GM04503 (cell line): Measurements from ENCODE around the gene BICRAL.
A peak's percentile ranks its signal among the peaks of the same experiment; 100 is the strongest.
"Not testable (repeated sequence)": the region's sequence is repeated elsewhere in the genome, so short reads cannot be mapped to it uniquely, and the experiment has no call there.

ENCODE experiments used
- DNase-seq: peaks from one replicate; pipeline ENCODE4 v3.0.0-alpha.2; 2012; ENCODE audit warnings: low read depth

BICRAL gene

DNA sequence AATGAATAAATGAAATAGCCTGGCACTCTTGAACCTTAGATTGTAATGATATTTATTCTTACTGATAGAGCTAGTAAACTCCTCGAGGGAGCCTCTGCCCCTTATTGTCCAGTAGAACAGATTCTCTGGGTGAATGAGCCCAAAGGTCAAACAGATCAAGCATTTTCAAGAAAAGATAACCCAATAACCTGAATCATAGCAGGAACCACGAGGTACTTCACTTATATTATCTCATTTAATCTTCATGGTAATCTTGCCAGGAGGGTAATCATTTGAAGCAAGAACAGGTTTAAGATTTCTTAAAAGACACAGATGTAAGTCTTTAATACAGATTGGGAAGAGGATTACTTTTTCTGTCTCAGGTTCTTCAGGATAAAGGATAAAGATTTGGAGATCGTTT, 18.9 kb upstream of the BICRAL start:
- no peak for DNase-seq

DNA sequence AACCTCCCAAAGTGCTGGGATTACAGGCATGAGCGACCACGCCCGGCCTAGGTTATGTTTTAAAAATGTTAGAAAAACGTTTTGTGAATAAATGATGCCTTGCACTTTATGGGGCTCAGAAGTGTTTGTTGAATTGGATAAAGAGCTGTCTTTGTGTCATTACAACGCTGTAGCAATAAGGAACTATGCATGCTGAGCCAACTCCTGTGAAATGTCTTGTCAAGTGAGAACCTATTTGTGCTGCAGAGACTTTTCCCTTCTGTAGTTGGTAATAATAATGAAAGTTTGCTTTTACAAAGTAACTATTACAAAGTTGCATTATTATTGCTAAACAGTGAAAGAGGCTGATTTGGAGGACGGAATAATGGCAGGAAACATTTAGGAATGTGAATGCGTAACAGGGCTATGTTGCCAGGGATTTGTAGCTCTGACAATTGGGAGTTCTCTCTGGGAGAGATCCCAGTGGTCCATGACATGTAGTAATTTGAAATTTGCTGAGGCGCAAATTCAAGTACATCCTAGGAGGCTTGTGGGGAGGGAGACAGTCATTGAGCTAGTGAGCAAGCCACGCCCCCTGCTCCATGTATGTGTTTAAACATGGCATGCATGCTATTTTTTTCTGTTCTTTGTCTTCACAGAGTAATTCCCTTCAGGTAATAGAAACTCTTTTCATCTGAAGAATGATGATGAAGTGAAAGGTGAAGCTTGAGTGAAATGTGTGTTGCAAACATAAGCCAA, 16.8 kb upstream of the BICRAL start:
- no peak for DNase-seq

DNA sequence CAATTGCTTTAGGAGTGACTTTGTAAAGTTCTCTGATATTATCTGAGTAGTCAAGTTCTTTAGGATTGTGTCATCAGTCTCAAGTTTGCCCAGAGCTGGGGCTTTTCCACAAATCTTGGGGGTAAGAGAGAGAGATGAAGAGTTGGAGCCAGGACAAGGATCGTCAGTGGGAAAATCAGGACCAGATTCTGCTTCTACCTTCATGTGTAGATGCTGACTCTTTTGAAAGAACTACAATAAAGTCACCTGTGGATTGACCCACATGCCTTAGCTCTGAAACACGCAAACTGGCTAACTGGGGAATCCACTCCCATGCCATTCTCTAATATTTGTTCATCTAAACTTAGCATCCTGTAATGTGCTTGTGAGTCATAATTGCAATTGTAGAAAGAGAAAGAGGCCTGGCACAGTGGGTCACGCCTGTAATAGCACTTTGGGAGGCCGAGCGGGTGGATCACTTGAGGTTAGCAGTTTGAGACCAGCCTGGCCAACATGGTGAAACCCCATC, 15.6 kb upstream of the BICRAL start:
- DNase-seq: no peak

DNA sequence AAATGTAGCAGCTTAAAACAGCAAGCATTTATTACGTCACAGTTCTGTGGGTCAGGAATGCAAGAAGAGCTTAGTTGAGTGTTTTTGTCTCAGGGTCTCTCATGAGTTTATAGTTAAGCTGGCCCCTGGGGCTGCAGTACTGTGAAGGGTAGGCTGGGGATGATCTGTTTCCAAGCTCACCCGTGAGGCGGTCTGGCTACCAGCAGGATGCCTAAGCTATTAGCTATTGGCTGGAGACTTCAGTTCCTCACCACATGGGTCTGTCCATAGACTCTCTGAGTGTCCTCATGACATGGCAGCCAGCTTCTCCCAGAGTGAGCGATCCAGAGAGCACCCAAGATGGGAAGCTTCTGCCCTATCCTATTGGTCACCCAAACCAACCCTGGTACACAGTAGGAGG, 12.8 kb upstream of the BICRAL start:
- DNase-seq: no peak

DNA sequence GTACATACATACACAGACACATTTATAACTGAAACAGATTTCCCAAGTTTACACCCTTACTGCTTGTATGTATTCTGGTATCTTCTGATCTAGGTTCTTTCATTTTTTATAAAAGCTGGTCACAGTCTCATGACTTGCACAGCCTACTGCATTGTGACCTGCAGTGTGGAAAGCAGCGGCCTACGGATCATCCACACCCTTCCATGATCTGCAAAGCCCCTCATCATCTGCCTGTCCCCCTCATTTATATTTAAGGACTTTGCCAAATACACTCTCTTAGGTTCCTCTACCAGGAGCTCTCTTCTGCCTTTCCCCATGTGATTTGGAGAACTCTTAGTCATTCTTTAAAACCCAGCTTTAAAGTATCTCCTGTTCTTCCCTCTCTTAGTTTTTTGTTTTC, 12.0 kb upstream of the BICRAL start:
- DNase-seq: no peak

DNA sequence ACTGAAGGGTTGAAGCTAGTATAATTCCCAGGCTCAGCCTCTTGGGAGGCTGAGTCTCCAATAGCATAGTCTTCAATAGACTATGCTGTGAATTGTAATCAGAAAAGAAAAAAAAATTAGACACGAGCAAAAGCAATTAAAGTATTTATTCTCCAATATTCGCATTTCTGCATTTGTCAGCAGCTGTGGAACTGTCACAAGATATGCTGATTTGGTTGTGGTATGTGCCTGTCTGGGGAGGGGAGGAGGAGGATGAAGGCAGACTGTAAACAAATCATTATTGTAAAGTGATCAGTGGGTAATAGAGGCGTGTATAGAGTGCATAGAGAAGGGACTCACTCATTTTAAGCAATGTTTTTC, 10.1 kb upstream of the BICRAL start:
- DNase-seq: no peak

DNA sequence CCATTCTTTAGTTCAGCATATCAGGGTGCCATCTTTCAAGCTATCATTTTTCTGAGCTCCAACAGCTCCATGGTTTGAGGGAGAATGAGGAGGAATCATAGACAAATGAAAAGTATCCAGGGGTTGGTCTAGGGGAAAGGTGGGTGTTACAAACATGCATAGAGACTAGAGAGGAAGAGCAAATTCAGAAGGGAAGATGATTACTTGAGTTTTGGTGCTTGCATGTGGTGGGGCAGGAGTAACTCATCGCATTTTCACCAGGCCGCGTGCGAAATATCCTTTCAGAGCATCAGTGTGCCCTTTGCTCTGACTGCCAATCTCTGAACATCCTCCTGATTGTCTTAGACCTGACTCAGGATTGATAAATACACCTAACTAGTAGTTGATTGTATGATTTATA, 7.7 kb upstream of the BICRAL start:
- no peak for DNase-seq

DNA sequence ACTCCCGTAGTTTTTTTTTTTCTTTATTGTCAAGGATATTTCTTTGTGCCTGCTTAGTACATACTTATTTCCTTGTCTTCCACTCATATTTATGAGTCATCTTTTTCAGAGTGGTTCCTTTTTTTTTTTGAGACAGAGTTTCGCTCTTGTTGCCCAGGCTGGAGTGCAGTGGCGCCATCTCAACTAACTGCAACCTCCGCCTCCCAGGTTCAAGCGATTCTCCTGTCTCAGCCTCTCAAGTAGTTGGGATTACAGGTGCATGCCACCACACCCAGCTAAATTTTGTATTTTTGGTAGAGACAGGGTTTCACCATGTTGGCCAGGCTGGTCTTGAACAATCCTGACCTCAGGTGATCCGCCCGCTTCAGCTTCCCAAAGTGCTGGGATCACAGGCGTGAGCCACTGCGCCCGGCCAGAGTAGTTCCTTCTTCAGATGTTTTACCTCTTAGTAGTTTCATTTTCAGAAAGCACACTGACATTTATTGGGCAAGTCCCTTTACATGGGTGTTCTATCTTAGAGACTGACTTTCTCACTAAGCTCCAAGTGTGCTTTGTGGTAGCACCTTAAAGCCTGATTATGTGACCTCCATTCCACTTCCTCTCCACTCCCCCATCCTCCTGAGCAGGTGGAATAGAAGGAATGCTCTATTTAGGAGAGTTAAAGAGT, 6.9 kb upstream of the BICRAL start:
- DNase-seq: not testable (repeated sequence)

DNA sequence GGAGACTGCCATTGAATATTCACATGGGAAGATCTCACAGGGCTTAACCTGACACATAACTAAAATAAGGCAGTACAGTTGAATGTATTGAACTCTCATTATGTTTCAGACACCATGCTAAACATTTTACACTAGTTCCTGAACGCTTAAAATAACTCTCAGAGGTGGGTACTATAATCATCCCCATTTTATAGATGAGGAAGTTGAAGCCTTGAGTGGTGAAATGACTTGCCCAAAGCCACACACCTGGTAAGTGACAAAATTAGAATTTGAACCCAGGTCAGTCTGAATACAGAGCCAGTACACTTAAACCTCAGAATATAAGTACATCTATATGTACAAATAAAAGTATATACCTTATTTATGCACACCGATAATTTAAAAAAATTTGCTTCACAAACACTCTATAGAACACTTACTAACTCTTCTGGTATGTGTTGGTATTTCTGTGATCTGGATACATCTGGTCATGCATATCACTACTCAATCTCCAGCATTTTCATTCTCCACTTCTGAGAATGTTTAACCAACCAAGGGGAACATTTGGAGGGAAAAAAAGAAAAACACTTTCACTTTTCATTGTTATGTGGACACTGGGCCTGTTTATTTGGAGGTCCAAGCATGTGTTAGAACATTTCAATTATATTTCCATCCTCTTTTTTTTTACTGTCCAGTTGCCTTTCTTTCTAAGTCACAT, 4.6 kb upstream of the BICRAL start:
- no peak for DNase-seq

DNA sequence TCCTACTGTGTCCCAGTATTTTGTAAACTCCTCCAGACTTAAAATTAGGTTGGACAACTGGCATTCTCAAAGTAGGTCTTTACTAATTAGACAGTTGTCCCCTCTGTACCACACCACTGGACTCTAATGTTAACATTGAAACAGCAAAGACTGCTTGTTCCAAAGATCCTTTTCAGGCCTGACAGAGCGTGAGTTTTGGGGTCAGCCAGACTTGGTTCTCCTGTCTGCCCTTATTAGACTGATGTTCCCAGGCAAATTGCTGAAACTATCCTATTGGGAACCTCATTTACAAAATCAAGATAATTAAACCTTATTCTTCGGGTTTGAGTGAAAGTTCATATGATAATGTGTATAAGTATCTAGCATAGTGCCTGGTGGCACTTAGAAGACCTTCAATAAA, 3.7 kb upstream of the BICRAL start:
- DNase-seq: no peak

DNA sequence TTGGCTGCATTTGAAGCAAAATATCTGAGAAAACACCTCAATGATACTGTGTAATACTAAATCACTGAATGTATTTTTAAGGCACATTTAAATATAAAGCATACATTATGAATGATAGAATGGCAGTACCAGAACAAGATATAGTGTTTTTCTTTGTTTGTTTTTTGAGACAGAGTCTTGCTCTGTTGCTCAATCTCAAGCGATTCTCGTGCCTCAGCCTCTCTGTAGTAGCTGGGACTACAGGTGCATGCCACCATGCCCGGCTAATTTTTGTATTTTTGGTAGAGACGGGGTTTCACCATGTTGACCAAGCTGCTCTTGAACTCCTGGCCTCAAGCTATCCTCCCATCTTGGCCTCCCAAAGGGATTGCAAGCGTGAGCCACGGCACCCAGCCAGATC, 2.3 kb upstream of the BICRAL start:
- DNase-seq: no peak

DNA sequence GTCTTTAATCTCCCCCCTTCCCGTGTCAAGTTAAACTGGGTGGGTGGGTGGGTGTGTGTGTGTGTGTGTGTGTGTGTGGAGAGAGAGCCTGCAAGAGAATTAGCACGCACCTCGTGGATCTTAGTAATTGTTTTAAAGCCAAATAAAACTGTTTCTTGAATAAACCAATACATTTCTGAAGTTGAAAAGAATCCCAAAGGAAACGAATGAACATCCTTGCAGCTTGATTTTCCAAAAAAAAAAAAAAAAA, 381 bp upstream of the BICRAL start:
- DNase-seq: no peak

DNA sequence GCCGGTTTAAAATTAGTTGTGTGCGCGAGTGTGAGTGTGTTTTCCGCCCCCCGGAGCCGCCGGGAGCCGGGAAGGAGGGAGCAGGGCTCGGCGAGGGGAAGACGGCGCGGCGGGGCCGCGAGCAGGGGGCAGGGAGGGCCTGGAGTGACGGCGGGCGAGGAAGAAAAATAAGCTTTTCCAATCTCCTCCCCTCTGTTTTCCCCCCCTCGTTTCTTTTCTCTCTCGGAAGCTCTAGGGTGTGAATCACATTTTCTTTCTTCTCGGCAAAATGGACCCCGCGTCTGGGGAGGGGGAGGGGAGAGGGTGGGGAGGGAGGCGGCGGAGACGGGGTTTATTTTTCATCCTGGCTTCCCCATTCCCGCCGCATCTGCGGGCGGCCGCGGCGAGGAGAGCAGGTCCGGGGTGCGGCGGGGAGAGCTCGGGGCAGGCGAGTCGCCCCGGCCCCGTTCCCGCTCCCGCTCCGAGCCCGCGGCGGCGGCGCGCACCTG, 881 bp downstream of the BICRAL start:
- DNase-seq: peak; percentile 54

DNA sequence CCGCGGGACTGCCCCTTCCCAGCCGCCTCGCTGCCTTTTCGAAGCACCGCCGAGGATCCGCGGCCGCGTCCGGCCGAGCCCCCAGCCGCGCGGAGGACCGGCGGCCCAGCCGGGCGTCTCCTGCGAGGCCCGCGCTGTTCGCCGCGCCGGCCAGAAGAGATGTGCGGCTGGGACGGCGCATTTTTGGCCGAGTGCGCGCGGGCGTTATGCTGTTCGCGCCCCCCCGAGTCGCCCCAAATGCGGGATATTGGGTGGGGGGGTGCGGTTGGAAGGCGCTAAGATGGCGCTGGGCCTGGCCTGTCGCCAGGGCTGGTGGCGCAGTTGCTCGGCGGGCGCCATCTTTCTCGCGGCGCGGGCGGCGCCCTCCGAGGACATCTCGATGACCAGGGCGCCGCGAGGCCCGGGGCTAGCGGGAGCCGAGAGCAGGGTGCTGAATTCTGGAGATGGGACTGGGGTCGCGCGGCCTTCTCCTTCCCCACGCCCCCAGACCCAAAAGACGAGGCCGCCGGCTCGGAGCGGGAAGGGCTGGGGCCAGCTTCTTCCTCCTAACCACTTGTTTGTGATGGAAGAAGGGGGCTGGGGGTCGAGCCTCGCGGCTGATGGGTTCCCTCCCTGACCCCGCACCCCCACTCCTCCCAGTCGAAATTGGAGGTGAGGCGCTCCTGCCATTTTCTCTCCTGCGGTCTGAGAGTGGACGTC, 1.5 kb downstream of the BICRAL start:
- DNase-seq: no peak

DNA sequence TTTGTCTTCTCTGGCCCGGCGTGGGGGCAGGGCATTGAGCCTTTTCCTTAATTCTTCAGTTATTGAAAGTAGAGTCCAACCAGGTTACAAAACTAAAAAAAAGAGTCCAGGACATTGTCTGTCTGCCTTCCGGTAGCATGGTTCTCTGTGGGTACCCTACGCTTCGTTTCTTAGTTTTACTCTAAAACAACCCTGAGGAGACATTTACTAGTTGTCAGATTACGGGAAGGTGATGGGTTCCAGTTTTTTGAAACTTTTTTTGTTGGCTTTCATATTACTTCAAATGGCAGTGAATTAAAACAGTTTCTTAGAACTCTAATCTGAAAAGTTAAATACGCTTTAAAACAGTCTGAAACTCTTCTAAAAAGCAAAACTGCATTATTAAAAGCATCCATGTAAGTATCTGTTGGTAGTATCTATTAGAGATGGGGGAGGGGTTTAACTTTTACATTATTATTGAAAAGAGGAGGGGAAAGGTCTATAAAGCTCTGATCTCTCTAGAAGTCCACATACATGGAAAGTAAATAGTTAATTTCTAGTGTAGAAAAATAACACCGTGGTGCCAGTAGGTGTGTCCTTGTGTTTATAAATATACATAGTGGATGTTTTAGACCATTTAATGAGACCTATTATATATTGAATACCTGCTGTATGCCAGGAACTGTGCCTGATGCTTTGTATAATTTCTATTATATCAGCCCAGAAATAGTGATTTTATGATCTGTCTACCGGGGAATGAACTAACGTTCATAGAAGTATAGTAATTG, 2.2 kb downstream of the BICRAL start:
- DNase-seq: no peak

DNA sequence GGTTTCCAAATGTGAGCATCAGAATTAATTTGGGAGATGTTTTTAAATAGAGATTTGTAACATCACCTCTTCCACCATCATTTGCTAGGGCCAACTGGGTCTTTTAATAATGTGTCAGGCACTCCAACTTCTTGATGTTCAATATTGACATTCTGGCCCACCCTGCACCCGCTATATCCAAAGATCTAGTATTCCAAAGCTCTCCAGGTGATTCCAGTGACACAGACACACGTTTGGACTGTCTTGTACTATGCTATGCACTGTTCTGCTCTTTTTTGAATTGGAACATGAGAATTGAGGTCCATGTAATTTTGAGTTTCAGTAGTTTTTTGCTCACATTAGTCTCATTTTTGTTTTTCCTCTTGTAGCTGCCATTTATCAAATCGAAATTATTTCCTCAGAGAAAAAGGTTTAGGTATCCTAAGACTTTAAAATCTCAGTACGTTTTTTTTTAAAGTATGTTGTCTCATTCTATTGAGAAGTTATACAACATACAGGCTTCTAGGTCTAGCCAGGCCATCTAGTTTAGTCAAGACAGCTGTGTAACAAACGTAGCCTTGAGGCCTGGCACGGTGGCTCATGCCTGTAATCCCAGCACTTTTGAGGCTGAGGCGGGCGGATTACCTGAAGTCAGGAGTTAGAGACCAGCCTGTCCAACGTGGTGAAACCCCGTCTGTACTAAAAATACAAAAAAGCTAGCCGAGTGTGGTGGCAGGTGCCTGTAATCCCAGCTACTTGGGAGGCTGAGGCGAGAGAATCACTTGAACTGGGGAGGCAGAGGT, 3.1 kb downstream of the BICRAL start:
- DNase-seq: no peak

DNA sequence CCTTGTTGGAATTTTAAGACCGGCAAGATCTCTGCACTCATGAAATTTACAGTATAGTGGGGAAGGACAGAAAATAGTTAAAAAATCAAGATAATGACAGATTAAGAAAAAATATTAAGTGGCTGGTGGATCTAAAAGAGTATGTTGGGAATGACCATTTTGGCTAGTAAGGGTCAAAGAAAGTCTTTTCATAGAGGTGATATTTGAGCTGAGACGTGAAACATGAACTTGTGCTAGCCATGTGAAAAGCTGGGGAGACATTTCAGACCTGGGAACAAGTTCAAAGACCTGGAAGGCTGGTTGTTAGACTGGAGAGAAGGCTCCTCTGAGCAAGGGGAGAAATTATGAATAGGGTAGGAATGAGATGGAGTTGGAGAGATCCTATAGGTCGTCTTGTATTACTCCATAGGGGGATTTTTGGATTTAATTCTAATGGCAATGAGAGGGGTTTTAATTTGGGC, 4.7 kb downstream of the BICRAL start:
- no peak for DNase-seq

DNA sequence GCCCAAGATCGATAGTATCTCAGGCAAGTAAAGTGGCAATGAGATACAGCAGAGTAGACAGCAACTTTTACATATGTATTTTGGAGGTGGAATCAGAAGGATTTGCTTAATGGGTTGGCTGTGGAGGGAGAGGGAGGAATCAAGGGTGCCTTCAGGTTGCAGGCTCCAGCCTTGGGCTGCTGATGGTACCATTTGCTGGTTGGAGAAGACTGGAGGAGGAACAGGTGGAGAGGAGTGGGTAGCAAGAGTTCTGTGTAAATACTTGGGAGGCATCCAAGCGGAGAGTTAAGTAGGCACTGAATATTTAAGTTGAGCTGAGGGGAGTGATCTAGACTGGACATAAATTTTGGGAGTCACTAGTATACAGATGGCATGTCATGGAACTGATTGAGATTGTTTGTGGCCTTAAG, 5.2 kb downstream of the BICRAL start:
- no peak for DNase-seq

DNA sequence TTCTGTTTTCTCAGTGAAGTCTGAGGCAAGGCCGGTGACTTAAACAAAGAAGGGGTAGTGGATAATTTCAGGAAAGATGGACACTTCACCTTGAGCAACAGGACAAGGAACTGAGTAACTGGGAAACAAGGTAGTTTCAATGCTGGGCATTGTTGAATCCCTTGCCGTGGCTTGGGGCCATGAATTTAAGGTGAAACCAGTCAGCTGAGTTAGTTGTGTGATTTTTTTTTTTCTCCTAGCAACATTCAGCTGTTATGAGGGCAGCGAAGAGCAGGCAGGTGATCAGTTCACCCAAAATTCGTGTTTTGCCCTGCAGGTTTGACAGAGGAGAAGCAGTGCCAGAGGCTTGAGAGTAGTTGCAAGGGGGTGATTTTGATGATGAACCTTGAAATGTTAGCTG, 6.8 kb downstream of the BICRAL start:
- no peak for DNase-seq

DNA sequence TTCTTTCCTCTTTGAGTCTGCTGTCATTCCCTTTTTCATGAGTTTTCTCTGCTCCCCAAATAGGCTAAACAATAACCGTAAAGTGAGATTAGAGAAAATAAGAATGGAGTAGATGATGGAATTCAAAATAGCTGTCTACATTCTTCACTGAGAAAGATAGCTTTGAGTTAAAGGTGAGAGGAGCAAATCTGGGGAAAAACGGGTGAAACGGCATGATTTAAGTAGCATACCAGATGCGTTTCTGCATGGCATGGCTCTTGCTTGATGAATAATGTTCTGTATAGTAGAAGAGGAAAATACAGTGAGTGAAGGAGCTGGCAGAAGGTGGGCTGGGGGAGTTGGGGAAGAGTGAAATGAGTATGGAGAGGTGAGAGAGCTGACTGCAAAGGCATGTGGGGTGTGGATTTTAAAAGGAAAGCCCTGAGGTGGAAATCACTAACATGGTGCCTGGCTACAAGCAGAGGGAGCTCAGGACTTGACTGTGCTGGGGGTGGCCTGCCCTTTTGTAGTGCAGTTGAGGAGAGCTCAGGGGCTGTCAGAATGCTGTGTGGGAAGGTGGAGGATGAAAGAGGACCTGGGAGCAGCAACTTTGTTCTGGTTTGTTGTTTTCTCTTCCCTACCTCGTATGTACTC, 8.8 kb downstream of the BICRAL start:
- DNase-seq: no peak
